Stimulated activated CD4-positive, alpha-beta T cell treated with anti-CD3 and anti-CD28 coated beads, Interleukin-2, amount 100 ng/mL, for 48 hours (primary cell): Measurements from ENCODE around the gene TEX52.
"Not testable (repeated sequence)": the region's sequence is repeated elsewhere in the genome, so short reads cannot be mapped to it uniquely, and the experiment has no call there.

Source experiments
- DNase-seq, 2 donors: peaks; one replicate each; pipeline ENCODE4 v3.0.0-alpha.2; 2020

Gene TEX52

DNA sequence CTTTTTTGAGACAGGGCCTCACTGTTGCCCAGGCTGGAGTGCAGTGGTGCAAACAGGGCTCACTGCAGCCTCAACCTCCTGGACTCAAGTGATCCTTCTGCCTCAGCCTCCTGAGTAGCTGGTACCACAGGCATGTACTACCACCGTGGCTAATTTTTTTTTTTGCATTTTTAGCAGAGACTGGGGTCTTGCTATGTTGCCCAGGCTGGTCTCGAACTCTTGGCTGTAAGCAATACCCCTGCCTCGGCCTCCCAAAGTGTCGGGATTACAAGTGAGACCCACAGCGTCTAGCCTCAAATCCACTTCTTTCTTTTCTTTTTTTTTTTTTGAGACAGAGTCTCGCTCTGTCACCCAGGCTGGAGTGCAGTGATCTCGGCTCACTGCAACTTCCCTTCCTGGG lies 6.6 kb upstream of the TEX52 start:
- not testable (repeated sequence) for DNase-seq

DNA sequence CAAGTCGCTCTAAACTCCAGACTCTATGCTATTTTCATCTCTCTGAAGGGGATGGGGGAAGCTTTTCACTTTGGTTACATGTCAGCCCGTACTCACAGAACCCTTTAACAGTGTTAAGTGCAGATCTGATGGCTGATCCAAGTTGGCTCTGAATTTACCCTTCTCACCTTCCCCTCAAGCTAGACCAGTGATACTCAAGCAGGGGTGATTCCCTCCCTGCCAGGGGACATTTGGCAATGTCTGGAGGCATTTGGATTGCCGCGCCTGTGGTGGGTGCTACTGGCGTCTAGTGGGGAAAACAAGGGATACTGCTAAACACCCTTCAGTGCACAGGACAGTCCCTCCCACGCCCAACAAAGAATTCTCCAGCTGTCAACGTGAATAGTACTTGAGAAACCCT lies 6.0 kb upstream of the TEX52 start:
- DNase-seq = no peak

DNA sequence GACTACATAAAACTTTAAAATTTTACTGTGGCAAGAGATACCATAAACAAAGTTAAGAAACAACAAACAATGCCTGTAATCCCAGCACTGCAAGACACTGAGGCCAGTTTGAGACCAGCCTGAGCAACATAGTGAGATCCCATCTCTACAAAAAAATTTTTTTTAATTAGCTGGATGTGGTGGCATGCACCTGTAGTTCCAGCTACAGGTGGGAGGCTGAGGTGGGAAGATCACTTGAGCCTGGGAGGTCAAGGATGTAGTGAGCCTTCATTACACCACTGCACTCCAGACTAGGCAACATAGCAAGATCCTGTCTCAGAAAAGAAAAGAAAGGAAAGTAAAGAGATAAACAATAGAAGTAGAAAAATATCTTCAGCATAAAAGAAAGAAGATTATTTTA lies 3.3 kb upstream of the TEX52 start:
- no peak for DNase-seq

DNA sequence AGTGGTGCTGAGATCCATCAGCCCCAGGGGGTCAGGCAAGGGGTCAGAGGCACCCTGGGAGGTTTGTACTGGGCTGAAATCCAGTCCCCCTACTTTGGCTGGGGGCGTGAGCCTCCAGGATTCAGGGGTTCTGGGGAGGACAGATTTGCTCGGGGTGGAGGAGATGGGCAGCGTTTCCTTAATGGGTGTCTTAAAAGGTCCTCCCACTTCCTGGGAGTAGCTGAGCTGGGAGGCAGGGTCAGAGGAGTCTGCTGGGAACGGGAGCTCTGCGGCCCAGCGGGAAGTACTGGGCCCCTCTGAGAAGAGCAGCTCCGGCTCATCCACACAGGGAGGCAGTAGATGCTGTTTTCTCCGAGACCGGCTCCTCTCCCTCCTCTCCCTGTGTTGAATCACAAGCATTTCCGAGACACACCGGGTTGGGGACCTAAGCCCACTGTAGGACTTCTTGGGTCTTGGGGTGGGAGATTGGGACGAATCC lies 2.1 kb upstream of the TEX52 start:
- DNase-seq = no peak

DNA sequence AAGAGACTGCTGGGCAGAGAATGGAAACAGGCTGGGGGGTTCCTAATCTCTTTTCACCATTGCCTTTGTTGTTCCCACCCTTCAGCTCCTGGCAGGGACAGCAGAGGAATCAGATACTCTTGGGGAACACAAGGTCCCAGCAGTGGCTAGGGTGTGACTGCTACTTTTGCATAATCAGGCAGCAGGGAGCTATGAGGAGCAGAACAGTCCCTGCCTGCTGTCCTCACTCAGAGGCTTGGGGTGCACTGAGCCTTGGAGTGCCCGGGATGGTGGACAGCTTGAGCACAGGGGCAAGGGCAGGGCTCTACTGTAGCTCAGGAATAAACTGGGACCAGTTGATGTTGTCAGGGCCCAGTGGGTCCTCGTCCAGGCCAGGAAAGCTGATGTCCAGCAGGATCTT lies 1.5 kb upstream of the TEX52 start:
- DNase-seq = no peak

DNA sequence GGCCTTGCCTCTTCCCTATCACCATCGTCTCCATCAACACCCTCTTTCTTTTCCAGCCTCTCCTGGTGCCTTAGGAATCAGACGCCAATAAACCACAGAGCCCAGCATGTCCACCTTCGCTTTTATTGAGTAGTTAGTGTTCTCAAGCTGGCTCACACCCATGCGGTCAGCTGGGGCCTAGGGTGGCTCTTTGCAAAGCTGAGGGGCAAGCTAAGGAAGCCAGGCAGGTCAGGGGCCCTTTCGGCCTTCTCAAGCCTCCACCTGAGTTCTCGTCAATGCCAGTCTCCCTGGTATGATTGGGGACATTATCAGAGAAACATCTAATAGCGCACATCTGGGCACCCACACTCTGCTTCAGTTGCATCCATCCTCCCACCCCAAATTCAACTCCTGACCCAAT lies 737 bp upstream of the TEX52 start:
- no peak for DNase-seq

DNA sequence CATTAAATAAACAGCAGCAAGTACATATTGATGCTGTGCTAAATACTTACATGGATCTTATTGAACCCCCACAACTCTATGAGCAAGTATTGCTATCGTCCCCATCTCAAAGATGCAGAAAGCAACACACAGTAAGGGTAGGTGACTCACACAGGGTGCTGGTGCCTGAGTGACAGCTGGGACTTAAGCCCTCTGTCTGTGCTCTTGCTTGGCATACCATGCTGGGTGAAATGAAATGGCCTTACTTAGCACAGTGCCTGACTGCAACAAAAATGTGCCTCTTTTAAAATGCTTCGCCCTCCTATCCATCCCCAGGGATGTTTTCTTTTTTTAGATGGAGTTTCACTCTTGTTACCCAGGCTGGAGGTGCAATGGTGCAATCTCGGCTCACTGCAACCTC lies 788 bp downstream of the TEX52 start:
- DNase-seq = no peak

DNA sequence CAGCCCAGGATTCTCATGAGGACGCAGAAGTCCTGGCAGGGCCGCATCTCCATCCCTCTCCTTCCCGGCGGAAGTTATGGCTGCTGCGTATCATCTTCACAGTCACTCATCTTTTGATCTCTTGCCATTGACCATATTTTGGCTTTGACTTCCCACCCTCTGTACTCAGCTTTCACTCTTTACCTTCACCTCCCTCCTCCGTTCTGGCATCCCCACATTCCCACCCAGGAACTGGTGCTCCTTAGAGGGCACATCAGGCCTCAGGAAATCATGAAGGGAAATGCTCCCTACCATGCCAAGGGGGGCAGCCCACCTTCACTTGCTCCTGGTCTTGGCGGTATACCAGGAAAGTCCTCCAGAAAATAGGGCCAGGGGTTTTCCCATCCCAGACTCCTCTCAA lies 1.3 kb downstream of the TEX52 start:
- no peak for DNase-seq

DNA sequence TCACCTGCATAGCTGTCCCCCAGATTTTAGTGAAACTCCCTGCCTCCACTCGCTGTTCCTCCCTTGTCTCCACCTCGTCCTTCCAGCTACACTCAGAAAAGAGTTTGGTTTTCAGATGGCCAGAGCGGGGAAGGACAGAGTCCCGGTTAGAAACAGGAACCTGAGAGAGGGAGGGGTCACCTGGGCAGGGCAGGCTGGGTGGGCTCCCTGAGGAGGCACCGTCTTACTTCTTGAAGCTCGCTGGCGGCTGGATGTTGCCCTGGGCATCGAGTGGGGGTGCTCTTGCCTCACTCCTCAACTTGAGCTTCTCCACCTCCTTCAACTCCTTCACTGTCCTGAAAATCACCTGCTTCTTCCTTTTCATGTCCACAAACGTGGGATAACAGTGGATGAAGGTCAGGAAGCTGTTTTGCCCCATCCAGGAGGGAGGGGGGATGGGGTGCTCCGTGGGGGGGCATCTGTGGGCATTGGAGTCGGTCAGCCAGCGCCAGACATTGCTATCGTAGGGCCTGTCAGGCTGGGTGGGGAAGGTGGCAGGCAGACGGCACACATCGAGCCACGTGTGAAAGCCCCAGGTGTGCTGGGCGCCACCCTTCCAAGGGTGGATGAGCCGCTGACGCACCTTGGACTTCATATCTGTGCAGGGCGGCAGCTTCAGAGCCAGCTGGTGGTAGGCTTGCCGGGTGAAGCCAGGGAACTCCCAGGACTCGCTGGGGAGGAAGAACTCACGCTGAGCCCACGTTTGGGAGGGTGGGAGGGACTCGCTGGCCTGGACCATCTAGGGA lies 2.0 kb downstream of the TEX52 start:
- DNase-seq = no peak

DNA sequence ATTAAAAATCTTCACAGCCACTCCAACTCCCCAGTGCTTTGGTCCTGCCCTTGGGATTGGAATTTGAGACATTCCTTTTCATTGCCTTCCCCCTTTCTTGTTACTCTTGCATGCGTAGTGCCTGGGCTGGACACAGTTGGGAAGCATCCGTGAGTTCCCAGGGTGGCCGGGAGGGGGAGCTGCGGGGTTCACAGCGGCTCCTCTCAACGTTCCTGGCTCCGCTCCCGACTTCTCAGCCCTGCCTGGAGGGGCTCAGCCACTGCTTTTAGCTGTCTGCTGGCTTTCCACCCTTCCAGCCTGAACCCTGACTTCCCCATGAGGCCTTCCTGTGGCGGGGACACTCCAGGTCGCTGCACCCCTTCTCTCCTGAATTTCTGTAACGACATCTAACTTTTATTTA lies 3.2 kb downstream of the TEX52 start:
- DNase-seq = peak; percentile 45 to 62

DNA sequence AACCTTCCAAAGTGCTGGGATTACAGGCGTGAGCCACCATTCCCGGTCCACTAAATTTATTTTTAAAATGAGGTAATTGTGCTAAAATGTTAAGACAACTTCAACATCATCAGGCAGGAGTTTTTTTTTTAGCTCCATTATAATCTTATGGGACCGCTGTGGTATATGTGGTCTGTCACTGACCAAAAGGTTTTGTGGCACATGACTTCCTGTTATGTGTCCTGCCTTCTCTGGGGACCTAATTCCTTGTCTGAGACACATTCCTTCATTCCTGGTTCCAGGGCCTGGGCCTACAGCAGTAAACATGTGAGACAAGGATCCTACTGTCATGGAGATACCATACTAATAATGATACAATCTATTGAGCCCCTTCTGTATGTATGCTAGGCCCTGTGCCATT lies 4.9 kb downstream of the TEX52 start:
- DNase-seq = no peak

DNA sequence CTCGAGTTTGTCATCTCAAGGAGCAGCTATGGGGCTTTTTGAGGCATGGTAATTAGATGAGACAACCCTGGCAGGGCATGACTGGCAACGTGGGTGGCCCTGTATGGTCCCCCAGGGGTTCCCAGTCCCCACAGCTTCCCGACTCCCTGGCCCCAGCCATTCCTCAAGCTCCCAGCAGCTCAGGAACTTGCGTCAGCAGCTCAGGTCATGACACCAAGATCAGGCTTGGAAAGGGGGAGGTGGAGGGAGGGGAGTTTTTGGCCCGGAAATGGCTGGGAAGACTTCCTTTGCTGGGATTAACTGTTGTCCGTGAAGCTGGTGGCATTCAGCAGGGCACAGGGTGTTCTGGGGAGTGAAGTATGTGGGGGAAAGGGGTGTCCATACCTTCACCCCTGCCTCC lies 11.6 kb downstream of the TEX52 start:
- no peak for DNase-seq

DNA sequence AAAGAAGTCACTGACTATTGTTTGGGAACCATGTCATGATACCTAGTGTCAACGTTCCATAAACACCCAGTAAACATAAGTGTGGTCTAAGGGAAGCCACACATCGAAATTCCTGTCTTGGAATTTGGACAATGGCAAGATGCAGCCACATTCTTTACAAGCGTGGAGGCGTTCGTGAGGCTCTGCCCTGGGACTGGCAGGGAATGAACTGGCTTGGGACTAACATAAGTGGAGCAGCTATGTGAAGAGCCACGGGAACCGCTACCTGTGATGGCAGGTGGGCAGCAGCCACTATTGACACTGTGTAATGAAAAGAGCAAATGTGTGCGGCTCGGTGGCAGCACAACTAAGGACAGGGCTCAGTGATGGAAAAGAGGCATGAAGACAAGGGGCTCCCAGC lies 12.1 kb downstream of the TEX52 start:
- no peak for DNase-seq

DNA sequence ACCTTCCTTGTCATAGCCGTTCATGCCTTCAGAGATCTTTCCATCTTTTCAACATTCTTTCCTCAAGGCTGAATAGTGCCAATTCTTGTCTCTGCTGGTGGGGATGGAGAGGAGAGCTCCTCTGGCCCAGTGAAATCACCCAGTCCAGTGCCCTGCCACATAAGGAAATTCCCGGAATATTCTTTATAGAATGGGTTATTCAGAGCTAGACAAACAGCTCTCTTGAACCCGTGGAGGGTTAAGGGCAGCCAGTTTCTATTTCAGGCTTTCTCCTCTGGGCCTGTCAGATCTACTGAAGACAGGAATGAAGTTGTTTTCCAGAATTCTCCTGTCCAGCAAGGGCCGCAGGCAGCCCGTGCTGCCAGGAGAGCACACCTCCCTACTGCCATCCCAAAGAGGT lies 13.9 kb downstream of the TEX52 start:
- DNase-seq = no peak

DNA sequence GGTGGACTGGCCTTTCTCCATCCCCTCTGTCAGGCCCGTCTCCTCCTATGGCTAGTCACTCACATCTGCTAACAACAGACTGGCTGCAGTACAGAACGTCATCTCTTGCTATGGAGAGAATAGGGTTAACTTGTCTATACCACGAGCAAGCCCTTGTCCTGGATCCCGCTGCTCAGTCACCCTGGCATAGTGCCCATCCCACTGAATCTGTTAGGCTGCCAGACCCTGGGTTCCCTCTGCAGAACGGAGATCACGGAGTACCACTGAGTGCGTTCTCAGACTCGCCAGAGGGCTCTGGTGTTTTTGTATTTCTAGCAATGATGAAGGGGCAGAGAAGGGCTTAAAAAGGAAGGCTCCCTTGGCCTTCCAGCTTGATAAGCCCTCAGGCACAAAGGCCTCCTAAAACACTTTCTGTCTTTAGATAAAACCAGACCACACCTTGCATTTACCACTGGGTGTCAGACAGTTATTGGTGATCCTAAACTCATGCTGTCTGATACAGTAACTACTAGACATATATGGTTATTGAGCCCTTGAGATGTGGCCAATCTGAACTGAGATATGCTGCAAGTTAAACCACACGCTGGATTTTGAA lies 15.7 kb downstream of the TEX52 start:
- DNase-seq = no peak

DNA sequence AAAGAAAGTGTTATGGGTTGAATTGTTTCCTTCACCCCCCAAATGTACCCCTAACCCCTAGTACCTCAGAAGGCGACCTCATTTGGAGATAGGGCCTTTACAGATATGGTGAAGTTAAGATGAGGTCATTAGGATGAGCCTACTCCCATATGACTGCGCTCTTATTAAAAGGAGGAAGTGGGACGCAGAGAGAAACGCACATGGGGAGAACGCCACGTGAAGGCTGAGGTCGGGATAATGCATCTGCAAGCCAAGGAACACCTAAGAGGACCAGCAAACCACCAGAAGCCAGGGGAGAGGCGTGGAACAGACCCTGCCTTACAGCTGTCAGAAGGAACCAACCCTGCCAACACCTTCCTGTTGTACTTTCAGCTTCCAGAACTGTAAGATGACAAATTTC lies 20.3 kb downstream of the TEX52 start:
- no peak for DNase-seq

DNA sequence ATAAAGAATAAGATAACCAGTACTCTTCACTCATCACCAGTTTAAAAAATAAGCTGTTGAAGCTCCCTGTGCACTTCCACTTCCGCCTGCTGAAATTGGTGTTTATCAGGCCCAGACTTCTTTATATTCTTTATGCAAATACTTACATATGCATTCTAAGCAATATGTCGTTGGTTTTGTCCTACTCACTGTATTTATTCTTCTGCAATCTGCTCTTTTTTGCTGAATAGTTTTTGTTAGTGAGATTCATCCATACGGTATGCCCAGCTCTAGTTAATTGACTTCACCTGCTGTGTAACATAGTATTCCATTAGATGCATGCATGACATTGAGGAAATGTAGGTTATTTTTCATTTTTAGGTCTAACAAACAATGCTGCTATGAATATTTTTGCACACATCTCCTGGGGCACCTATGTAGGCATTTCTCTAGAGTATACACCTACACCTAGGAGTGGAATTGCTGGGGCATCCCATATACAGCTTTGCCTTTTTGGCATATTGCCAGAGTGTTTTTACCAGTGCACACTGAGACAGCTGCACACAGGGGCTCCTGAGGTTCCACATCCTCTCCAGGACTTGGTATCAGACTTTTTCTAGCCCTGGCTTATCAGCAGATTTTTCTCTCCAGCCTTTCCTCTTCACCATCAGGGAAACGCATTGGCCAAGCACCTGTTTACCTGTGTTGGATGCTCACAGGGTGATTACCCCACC lies 21.0 kb downstream of the TEX52 start:
- DNase-seq = no peak

DNA sequence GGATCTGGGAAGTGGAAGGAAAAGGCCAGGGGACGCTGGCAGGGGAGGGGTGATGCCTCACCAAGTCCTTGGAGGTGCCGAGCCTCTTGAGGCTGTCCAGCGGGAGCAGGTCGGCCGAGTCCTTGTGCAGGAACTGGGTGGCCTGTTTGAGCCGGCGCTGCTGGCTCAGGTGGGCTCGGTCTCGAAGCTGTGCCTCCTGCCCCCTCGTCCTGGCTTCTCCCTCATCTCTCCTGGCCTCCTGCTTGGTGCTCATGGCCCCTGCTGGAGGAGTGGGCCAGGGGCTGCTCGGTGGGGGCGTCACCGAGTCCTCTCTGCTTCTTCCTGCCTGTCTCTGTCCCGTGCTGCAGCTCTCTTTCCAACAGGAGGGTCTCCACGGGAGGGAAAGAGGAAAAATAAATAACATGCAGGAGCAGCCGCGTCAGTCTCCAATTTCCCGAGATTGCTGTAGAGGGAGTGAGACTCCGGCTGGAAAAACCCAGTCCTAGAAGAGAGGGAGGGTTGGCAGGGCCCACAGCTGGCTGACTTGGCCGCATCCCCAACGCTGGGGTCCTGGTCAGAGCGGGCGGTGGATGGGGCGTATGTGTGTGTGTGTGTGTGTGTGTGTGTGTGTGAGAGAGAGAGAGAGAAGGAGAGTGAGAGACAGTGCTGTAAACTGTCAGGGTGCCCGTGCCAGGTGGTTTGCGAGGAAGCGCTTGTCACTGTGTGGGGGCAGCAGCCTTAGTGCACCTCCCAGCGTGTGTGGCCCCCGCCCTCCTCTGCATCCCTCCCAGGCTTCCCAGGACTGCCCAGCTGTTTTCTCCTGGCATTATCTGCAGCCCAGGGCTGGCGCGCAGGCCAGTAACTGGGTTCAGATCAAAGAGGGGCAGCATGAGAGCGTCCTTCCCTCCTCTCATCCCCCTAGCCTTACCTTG lies 22.0 kb downstream of the TEX52 start, which contains the start of gene NRIP2:
Gene NRIP2 (minus strand): TSS at position 455 of the 911 bp plus-strand sequence. CDS start 52 bp downstream, at position 403.
- DNase-seq = no peak

DNA sequence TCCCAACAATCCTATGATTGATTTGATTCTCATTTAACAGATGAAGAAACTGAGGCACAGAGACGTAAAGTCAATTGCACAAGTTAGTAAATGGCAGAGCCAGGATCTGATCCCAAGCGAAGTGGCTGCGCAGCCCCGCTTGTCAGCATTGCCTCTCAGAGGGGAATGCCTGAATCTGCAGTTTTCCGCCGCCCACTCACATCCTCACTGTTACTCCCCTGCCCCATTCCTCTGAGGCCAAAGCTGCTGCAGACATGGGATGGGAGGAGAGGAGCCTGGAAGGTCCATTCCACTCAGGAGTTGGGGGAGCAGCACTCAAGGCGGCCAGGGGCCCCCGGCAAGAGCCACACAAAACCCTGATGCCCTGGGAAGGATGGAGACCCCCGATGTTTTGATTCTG lies 23.0 kb downstream of the TEX52 start:
- DNase-seq = no peak

DNA sequence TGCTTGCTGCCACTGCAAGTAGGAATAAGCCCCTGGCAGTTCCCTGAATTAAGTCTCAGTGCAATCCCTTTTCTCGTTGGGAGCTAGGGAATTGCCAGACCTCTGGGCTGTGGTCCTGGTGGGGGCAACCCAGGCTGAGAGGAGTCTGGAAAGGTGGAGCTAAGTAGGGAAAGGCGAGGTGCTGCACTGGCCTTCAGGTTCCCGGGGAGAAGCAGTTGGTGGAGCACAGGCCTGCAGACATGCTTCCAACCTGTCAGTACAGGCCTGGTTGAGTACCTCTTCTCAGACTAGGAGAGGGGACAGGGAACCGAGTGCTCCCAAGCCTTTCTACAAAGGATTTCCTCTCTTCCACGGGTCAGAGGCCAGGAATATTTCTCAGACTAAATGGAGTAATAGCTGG lies 23.5 kb downstream of the TEX52 start:
- DNase-seq = no peak

DNA sequence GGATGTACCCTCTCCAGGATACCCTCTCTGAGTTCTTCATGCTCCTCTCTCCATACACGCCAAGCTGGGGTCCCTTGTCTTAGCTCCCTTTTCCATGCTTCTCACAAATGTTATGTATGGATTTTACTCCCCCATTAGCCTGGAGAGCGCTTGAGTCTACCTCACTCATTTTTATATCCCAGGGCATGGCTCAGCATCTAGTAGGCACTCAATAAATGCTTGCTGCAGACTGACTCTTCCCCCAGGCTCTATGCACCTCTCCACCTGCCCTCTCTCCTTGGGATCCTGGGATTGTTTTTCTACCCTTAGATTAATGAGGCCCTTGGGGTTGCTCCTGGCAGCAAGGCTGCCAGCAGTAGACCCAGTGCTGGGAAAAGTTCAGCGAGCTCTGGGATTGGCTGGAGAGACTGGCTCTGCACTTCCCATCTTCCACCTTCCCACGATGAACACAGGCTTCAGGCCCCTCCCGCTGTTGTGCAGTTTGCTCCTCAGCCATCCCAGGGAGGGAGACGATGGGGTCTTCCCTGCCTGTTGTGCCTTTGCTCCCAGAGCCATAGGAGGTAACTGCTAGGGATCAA lies 24.2 kb downstream of the TEX52 start:
- DNase-seq = no peak

DNA sequence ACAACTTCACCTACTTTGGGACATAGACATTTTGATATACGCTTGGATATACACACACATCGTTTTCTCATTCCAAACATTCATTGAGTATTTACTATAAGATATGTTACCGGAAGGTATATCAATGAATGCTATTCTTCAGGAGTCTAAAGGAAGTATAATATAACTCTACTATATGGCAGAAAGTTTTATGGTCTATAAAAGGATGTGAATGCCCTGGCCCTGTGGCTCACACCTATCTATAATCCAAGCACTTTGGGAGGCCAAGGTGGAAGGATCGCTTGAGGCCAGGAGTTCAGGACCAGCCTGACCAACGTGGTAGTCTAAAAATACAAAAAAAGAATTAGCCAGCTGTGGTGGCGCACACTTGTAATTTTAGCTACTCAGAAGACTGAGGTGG lies 27.6 kb downstream of the TEX52 start:
- no peak for DNase-seq
